ENCODE measurements around the gene TMEM219.

- no peak for TF ChIP-seq CTCF (IDR thresholded peaks at IDR 0.05 in 4 of 5, conservative IDR thresholded peaks at IDR 0.05 in 1 of 5)
- TF ChIP-seq POLR2A (IDR thresholded peaks at IDR 0.05) = no peak
These were observed 25.1 kb downstream of the TMEM219 start for GRCh38 chr16:29986931-29987330.
